Mesenchymal stem cell (in vitro differentiated cells and primary cell): Measurements from ENCODE around the gene PRLH.
A peak's percentile ranks its signal among the peaks of the same experiment; 100 is the strongest.

Experiments
- DNase-seq: peaks from one replicate; pipeline ENCODE4 v3.0.0-alpha.2; 2013
- H2AFZ ChIP-seq: one replicate; pipeline ENCODE4 v1.6.1; 2013; ENCODE audit warnings: low read depth, mild to moderate bottlenecking, control low read depth, inconsistent platforms, low read length, moderate library complexity
- H2AK5ac ChIP-seq: 2 replicates; pipeline ENCODE4 v1.6.1; 2013; ENCODE audit warnings: low read length, moderate library complexity, mild to moderate bottlenecking, inconsistent platforms; ENCODE audit not compliant: severe bottlenecking
- H2BK120ac ChIP-seq: one replicate; pipeline ENCODE4 v1.6.1; 2013; ENCODE audit warnings: low read depth, mild to moderate bottlenecking, inconsistent platforms, low read length, moderate library complexity
- H2BK12ac ChIP-seq, 2 experiments: one replicate each; pipeline ENCODE4 v1.6.1; 2013; ENCODE audit warnings: inconsistent platforms in 2 of 2, low read length in 2 of 2, mild to moderate bottlenecking in 2 of 2, moderate library complexity in 2 of 2, control low read depth in 1 of 2
- H2BK15ac ChIP-seq: one replicate; pipeline ENCODE4 v1.6.1; 2013; ENCODE audit warnings: mild to moderate bottlenecking, low read depth, inconsistent platforms; ENCODE audit not compliant: poor library complexity, severe bottlenecking
- H2BK5ac ChIP-seq: 2 replicates; pipeline ENCODE4 v1.6.1; 2013; ENCODE audit warnings: low read depth, mild to moderate bottlenecking, low read length, control low read depth, inconsistent platforms; ENCODE audit not compliant: poor library complexity, severe bottlenecking
- H3K14ac ChIP-seq, 2 experiments: one replicate each; pipeline ENCODE4 v1.6.1; 2013; ENCODE audit warnings: inconsistent platforms in 2 of 2, low read length in 2 of 2, control low read depth in 1 of 2, mild to moderate bottlenecking in 1 of 2, moderate library complexity in 1 of 2
- H3K18ac ChIP-seq, 2 experiments: one replicate each; pipeline ENCODE4 v1.6.1; 2013; ENCODE audit warnings: inconsistent platforms in 2 of 2, low read length in 2 of 2, control low read depth in 1 of 2, low read depth in 1 of 2, mild to moderate bottlenecking in 1 of 2
- H3K23ac ChIP-seq, 2 experiments: one replicate each; pipeline ENCODE4 v1.6.1; 2013; ENCODE audit warnings: inconsistent platforms in 2 of 2, low read length in 2 of 2, mild to moderate bottlenecking in 2 of 2, moderate library complexity in 2 of 2, control low read depth in 1 of 2
- H3K27ac ChIP-seq: 2 replicates; pipeline ENCODE4 v1.5.1; 2013; ENCODE audit warnings: mild to moderate bottlenecking, moderate library complexity, low read length, control low read depth, inconsistent platforms; ENCODE audit not compliant: poor library complexity, severe bottlenecking
- H3K27me3 ChIP-seq, 2 experiments: 2 replicates each; pipeline versions ENCODE4 v1.6.1 to v1.7.0; 2013; ENCODE audit warnings: low read length in 2 of 2, mild to moderate bottlenecking in 2 of 2, moderate library complexity in 2 of 2, control low read depth in 1 of 2, inconsistent platforms in 1 of 2; ENCODE audit not compliant: control insufficient read depth in 1 of 2, insufficient read depth in 1 of 2
- H3K36me3 ChIP-seq, 2 experiments: 2 replicates each; pipeline versions ENCODE4 v1.6.1 to v1.7.0; 2013; ENCODE audit warnings: low read length in 2 of 2, control low read depth in 1 of 2, inconsistent platforms in 1 of 2, low read depth in 1 of 2, mild to moderate bottlenecking in 1 of 2; ENCODE audit not compliant: insufficient read depth in 2 of 2, control insufficient read depth in 1 of 2
- H3K4ac ChIP-seq, 2 experiments: one replicate each; pipeline ENCODE4 v1.6.1; 2013; ENCODE audit warnings: inconsistent platforms in 2 of 2, low read length in 2 of 2, mild to moderate bottlenecking in 2 of 2, moderate library complexity in 2 of 2, control low read depth in 1 of 2, low read depth in 1 of 2
- H3K4me1 ChIP-seq: 2 replicates; pipeline ENCODE4 v1.6.1; 2013; ENCODE audit warnings: low read depth, low read length, control low read depth; ENCODE audit not compliant: control insufficient read depth, insufficient read depth
- H3K4me2 ChIP-seq: 2 replicates; pipeline ENCODE4 v1.6.1; 2013; ENCODE audit warnings: low read length, mild to moderate bottlenecking, inconsistent platforms; ENCODE audit not compliant: poor library complexity, severe bottlenecking
- H3K4me3 ChIP-seq, 2 experiments: 2 replicates each; pipeline versions ENCODE4 v1.5.1 to v1.7.0; 2013; ENCODE audit warnings: low read length in 2 of 2, mild to moderate bottlenecking in 2 of 2, control low read depth in 1 of 2, low read depth in 1 of 2; ENCODE audit not compliant: insufficient read depth in 1 of 2
- H3K79me1 ChIP-seq: replicated peaks from 2 replicates; pipeline ENCODE4 v1.6.1; 2013; ENCODE audit warnings: mild to moderate bottlenecking, control low read depth, low read length, inconsistent platforms; ENCODE audit not compliant: poor library complexity, severe bottlenecking
- H3K9ac ChIP-seq: 2 replicates; pipeline ENCODE4 v1.7.0; 2013; ENCODE audit warnings: mild to moderate bottlenecking, low read length, moderate library complexity
- H3K9me3 ChIP-seq: 2 replicates; pipeline ENCODE4 v1.7.0; 2013; ENCODE audit warnings: mild to moderate bottlenecking, low read length; ENCODE audit not compliant: control insufficient read depth
- H4K8ac ChIP-seq: one replicate; pipeline ENCODE4 v1.6.1; 2013; ENCODE audit warnings: inconsistent platforms, mild to moderate bottlenecking, low read length, moderate library complexity
- H4K91ac ChIP-seq: one replicate; pipeline ENCODE4 v1.6.1; 2013; ENCODE audit warnings: mild to moderate bottlenecking, low read length, inconsistent platforms
- WGBS: methylation state at CpG from one replicate; pipeline ENCODE4 v1.1.7; 2013; ENCODE audit warnings: mixed read lengths; 5-methylcytosine and 5-hydroxymethylcytosine counted together

Gene PRLH

GRCh38 chr2:237540223-237540775 is 26.1 kb upstream of the PRLH start:
- H3K23ac ChIP-seq = no peak overlapping the region
- H3K4ac ChIP-seq = no peak overlapping the region
- no peak overlapping the region for H3K4me3 ChIP-seq
- no peak overlapping the region for H2BK120ac ChIP-seq
- H2BK5ac ChIP-seq = no peak overlapping the region
- no peak overlapping the region for H2BK15ac ChIP-seq
- peak overlapping the region in 1 of 2 experiments; percentile 26 for H3K14ac ChIP-seq
- H4K8ac ChIP-seq = no peak overlapping the region
- peaks cover 23% of the 10 kb centered on the region for H3K79me1 ChIP-seq
- peaks cover 4% of the 10 kb centered on the region for H3K4me1 ChIP-seq
- H3K9ac ChIP-seq = peak overlapping the region; percentile 10
- no peak overlapping the region for H2AFZ ChIP-seq
- H2BK12ac ChIP-seq = no peak overlapping the region
- DNase-seq = no peak
- no peaks in the 10 kb centered on the region for H3K9me3 ChIP-seq
- H3K36me3 ChIP-seq = peaks cover 0 to 73% of the 10 kb centered on the region in 2 experiments
- no peak overlapping the region for H3K4me2 ChIP-seq
- H2AK5ac ChIP-seq = no peak overlapping the region
- H3K27me3 ChIP-seq = no peaks in the 10 kb centered on the region
- peak overlapping the region; percentile 20 for H4K91ac ChIP-seq
- H3K18ac ChIP-seq = no peak overlapping the region
- WGBS = 95% methylated on average over 13 of the region's 13 CpGs
- H3K27ac ChIP-seq = no peak overlapping the region

- Histone ChIP-seq H3K4ac (no peak overlapping the region), H3K36me3 (peaks cover 0 to 73% of the 10 kb centered on the region in 2 experiments), H2BK15ac (no peak overlapping the region), H2AK5ac (no peak overlapping the region), H3K23ac (no peak overlapping the region), H3K14ac (peak overlapping the region in 1 of 2 experiments; percentile 26), H4K8ac (peak overlapping the region; percentile 32), H3K18ac (no peak overlapping the region), H2BK120ac (no peak overlapping the region), H3K9me3 (no peaks in the 10 kb centered on the region), H2BK12ac (no peak overlapping the region), H2BK5ac (no peak overlapping the region), H3K79me1 (peaks cover 21% of the 10 kb centered on the region), H3K4me3 (no peak overlapping the region), H3K27me3 (no peaks in the 10 kb centered on the region), H3K27ac (no peak overlapping the region), H4K91ac (no peak overlapping the region), H3K4me1 (peaks cover 4% of the 10 kb centered on the region), H3K4me2 (no peak overlapping the region), H3K9ac (peak overlapping the region; percentile 10), H2AFZ (no peak overlapping the region)
- WGBS = 80% methylated on average over 6 of the region's 6 CpGs
- no peak for DNase-seq
Observed at GRCh38 chr2:237540823-237541222, 25.6 kb upstream of the PRLH start.

DNA sequence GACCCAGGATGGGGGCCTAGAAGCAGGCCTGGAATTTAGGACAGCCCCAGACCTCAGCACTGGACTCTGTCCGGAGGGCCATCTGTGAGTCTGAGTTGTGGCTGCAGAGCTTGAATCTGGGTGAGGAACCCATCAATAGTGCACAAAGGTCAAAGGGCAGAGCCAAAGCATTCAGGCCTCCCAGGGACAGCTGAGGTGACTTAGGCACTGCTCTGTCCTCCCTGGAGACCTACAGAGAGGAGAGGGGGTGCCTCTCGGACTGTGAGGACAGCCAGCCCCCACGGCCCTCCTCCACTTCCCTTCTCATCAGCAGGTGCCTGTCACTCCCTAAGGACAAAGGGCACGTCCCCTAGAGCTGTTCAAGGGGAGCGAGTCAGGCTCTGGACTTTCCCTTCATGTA is 25.1 kb upstream of the PRLH start:
- no peak overlapping the region for H3K4me3 ChIP-seq
- no peak for DNase-seq
- no peak overlapping the region for H2AFZ ChIP-seq
- no peak overlapping the region for H3K4me2 ChIP-seq
- no peak overlapping the region for H4K91ac ChIP-seq
- no peak overlapping the region for H3K9ac ChIP-seq
- no peak overlapping the region for H2BK5ac ChIP-seq
- 75% methylated on average over 5 of the region's 5 CpGs for WGBS
- no peaks in the 10 kb centered on the region for H3K9me3 ChIP-seq
- H2BK12ac ChIP-seq = no peak overlapping the region
- peaks cover 18% of the 10 kb centered on the region for H3K79me1 ChIP-seq
- H3K27me3 ChIP-seq = no peaks in the 10 kb centered on the region
- H3K36me3 ChIP-seq = peaks cover 0 to 72% of the 10 kb centered on the region in 2 experiments
- H2BK120ac ChIP-seq = no peak overlapping the region
- no peak overlapping the region for H3K4ac ChIP-seq
- no peak overlapping the region for H3K18ac ChIP-seq
- no peak overlapping the region for H2BK15ac ChIP-seq
- H3K4me1 ChIP-seq = peaks cover 5% of the 10 kb centered on the region
- H3K27ac ChIP-seq = no peak overlapping the region
- H3K14ac ChIP-seq = no peak overlapping the region
- no peak overlapping the region for H2AK5ac ChIP-seq
- H3K23ac ChIP-seq = no peak overlapping the region
- no peak overlapping the region for H4K8ac ChIP-seq

DNA sequence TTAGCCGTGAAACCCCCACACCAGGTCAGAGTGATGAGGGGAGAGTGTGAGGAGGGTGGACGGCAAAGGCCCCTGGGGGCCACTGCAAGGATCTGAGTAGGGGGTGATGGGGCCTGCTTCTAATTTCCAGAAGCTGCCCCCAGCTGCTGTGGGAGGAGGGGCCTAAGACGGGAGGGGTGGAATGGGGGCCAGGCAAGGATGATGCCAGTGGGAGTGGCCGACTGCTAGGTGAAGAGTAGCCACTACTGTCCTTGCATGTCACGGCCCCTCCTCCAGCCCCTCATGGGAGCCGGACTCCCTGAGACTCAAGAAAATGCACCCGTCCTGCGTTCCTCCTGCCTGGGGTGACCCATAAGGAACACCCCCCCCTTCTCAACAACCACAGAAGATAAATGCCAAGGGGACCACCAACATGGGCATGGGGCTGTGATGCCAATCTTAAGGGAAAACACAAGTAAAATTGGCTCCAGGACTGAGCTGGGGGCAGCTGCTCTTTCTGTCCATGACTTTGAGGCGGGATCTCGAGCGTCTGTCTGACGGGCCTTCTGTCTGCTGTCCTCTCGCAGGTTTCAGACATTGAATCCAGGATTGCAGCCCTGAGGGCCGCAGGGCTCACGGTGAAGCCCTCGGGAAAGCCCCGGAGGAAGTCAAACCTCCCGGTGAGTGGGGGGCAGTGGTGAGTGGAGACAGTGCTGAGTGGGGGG is 24.2 kb upstream of the PRLH start:
- Histone ChIP-seq H3K79me1 (peaks cover 16% of the 10 kb centered on the region), H2BK15ac (no peak overlapping the region), H3K36me3 (peaks cover 8 to 72% of the 10 kb centered on the region in 2 experiments), H3K9ac (no peak overlapping the region), H3K27me3 (no peaks in the 10 kb centered on the region), H2BK5ac (no peak overlapping the region), H3K23ac (no peak overlapping the region), H3K4ac (no peak overlapping the region), H4K8ac (no peak overlapping the region), H3K4me1 (peaks cover 12% of the 10 kb centered on the region), H3K27ac (no peak overlapping the region), H3K9me3 (no peaks in the 10 kb centered on the region), H3K18ac (peak overlapping the region in 1 of 2 experiments; percentile 30), H3K14ac (no peak overlapping the region), H2BK120ac (no peak overlapping the region), H3K4me2 (no peak overlapping the region), H4K91ac (no peak overlapping the region), H3K4me3 (no peak overlapping the region), H2AK5ac (no peak overlapping the region), H2BK12ac (no peak overlapping the region), H2AFZ (no peak overlapping the region)
- DNase-seq = no peak
- 96% methylated on average over 18 of the region's 18 CpGs for WGBS
